ENCODE measurements around the gene MALAT1. TPM values are rescaled to one million over a fixed set of nuclear protein-coding genes. Genes with fewer than 3 reads are reported as not detected.
A peak's percentile ranks its signal among the peaks of the same experiment; 100 is the strongest.
"Not testable (repeated sequence)": the region's sequence is repeated elsewhere in the genome, so short reads cannot be mapped to it uniquely, and the experiment has no call there.

The MALAT1 gene
- 972 TPM for polyA plus RNA-seq (2013, experiment 1 of 2)
- polyA plus RNA-seq (2013, experiment 2 of 2) = 756 TPM

- Histone ChIP-seq H3K14ac (ENCODE audit: low read length in 2 of 2) (peak within 1 kb of the TSS in 1 of 2 experiments; percentile 93), H2BK120ac (ENCODE audit: low read depth, low read length) (peak within 1 kb of the TSS; percentile 82), H2BK12ac (ENCODE audit: low read length in 2 of 2) (peak within 1 kb of the TSS; percentile 42 to 93), H4K8ac (ENCODE audit: low read length) (peak within 1 kb of the TSS; percentile 59), H3K4me2 (ENCODE audit: low read length, poor library complexity, severe bottlenecking) (peak within 1 kb of the TSS; percentile 73), H3K9me3 (ENCODE audit: control insufficient read depth, low read length) (no peaks in the 10 kb centered on the region), H3K79me1 (replicated peaks; ENCODE audit: low read length, poor library complexity, severe bottlenecking) (no peaks in the 10 kb centered on the region), H3K27ac (ENCODE audit: low read length, poor library complexity, severe bottlenecking) (peak within 1 kb of the TSS; percentile 97), H3K9ac (ENCODE audit: low read length) (peak within 1 kb of the TSS; percentile 98), H3K4ac (ENCODE audit: low read depth in 1 of 2, low read length in 2 of 2) (peak within 1 kb of the TSS; percentile 91 to 99), H3K4me1 (ENCODE audit: control insufficient read depth, insufficient read depth, low read depth, low read length) (peaks cover 11% of the 10 kb centered on the region), H2AK5ac (ENCODE audit: low read length, severe bottlenecking) (peak within 1 kb of the TSS; percentile 76), H3K36me3 (ENCODE audit: control insufficient read depth in 1 of 2, insufficient read depth in 2 of 2, low read depth in 1 of 2, low read length in 2 of 2) (peaks cover 4 to 47% of the 10 kb centered on the region in 2 experiments), H2BK5ac (ENCODE audit: low read depth, low read length, poor library complexity, severe bottlenecking) (peak within 1 kb of the TSS; percentile 83), H3K4me3 (ENCODE audit: insufficient read depth in 1 of 2, low read depth in 1 of 2, low read length in 2 of 2) (peak within 1 kb of the TSS; percentile 41 to 90), H4K91ac (ENCODE audit: low read length) (peak within 1 kb of the TSS; percentile 96), H2AFZ (ENCODE audit: low read depth, low read length) (no peak within 1 kb of the TSS), H2BK15ac (ENCODE audit: low read depth, poor library complexity, severe bottlenecking) (peak within 1 kb of the TSS; percentile 91), H3K27me3 (ENCODE audit: control insufficient read depth in 1 of 2, insufficient read depth in 1 of 2, low read length in 2 of 2) (no peaks in the 10 kb centered on the region), H3K18ac (ENCODE audit: low read depth in 1 of 2, low read length in 2 of 2) (peak within 1 kb of the TSS; percentile 86 to 98), H3K23ac (ENCODE audit: low read length in 2 of 2) (peak within 1 kb of the TSS; percentile 21 to 90)
- 2% methylated on average over 19 of the region's 24 CpGs for WGBS
- DNase-seq = peak; percentile 97
Observed at GRCh38 chr11:65498977-65499712, at the start of gene MALAT1. TSS of gene MALAT1 (plus strand) at chr11:65499045.

DNA sequence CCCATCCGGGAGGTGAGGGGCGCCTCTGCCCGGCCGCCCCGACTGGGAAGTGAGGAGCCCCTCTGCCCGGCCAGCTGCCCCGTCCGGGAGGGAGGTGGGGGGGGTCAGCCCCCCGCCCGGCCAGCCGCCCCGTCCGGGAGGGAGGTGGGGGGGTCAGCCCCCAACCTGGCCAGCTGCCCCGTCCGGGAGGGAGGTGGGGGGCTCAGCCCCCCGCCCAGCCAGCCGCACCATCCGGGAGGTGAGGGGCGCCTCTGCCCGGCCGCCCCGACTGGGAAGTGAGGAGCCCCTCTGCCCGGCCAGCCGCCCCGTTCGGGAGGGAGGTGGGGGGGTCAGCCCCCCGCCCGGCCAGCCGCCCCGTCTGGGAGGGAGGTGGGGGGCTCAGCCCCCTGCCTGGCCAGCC, 47.5 kb upstream of the MALAT1 start:
- H2BK120ac ChIP-seq (ENCODE audit: low read depth, low read length); H4K91ac ChIP-seq (ENCODE audit: low read length); H3K79me1 ChIP-seq (replicated peaks; ENCODE audit: low read length, poor library complexity, severe bottlenecking); H3K4me3 ChIP-seq (ENCODE audit: insufficient read depth in 1 of 2, low read depth in 1 of 2, low read length in 2 of 2); H3K4ac ChIP-seq (ENCODE audit: low read depth in 1 of 2, low read length in 2 of 2); H3K4me2 ChIP-seq (ENCODE audit: low read length, poor library complexity, severe bottlenecking); H3K9me3 ChIP-seq (ENCODE audit: control insufficient read depth, low read length); H2BK12ac ChIP-seq (ENCODE audit: low read length in 2 of 2); H2BK15ac ChIP-seq (ENCODE audit: low read depth, poor library complexity, severe bottlenecking); H2AFZ ChIP-seq (ENCODE audit: low read depth, low read length); H2AK5ac ChIP-seq (ENCODE audit: low read length, severe bottlenecking); DNase-seq; H2BK5ac ChIP-seq (ENCODE audit: low read depth, low read length, poor library complexity, severe bottlenecking); H3K18ac ChIP-seq (ENCODE audit: low read depth in 1 of 2, low read length in 2 of 2); H3K9ac ChIP-seq (ENCODE audit: low read length); H3K27ac ChIP-seq (ENCODE audit: low read length, poor library complexity, severe bottlenecking); H3K23ac ChIP-seq (ENCODE audit: low read length in 2 of 2); H3K27me3 ChIP-seq (ENCODE audit: control insufficient read depth in 1 of 2, insufficient read depth in 1 of 2, low read length in 2 of 2); H3K14ac ChIP-seq (ENCODE audit: low read length in 2 of 2); H4K8ac ChIP-seq (ENCODE audit: low read length): not testable (repeated sequence)
- Histone ChIP-seq H3K4me1 (ENCODE audit: control insufficient read depth, insufficient read depth, low read depth, low read length) (peaks cover 39% of the 10 kb centered on the region), H3K36me3 (ENCODE audit: control insufficient read depth in 1 of 2, insufficient read depth in 2 of 2, low read depth in 1 of 2, low read length in 2 of 2) (peaks cover 10 to 16% of the 10 kb centered on the region in 2 experiments)
- WGBS = 100% methylated on average over 4 of the region's 30 CpGs

- H2BK5ac ChIP-seq (ENCODE audit: low read depth, low read length, poor library complexity, severe bottlenecking); H2BK15ac ChIP-seq (ENCODE audit: low read depth, poor library complexity, severe bottlenecking); H3K36me3 ChIP-seq (ENCODE audit: control insufficient read depth in 1 of 2, insufficient read depth in 2 of 2, low read depth in 1 of 2, low read length in 2 of 2); H3K27me3 ChIP-seq (ENCODE audit: control insufficient read depth in 1 of 2, insufficient read depth in 1 of 2, low read length in 2 of 2); H4K91ac ChIP-seq (ENCODE audit: low read length); H2BK120ac ChIP-seq (ENCODE audit: low read depth, low read length); H2AK5ac ChIP-seq (ENCODE audit: low read length, severe bottlenecking); H3K27ac ChIP-seq (ENCODE audit: low read length, poor library complexity, severe bottlenecking); H2AFZ ChIP-seq (ENCODE audit: low read depth, low read length); H3K18ac ChIP-seq (ENCODE audit: low read depth in 1 of 2, low read length in 2 of 2); H3K9me3 ChIP-seq (ENCODE audit: control insufficient read depth, low read length); H3K4ac ChIP-seq (ENCODE audit: low read depth in 1 of 2, low read length in 2 of 2); H3K23ac ChIP-seq (ENCODE audit: low read length in 2 of 2); DNase-seq; H3K79me1 ChIP-seq (replicated peaks; ENCODE audit: low read length, poor library complexity, severe bottlenecking); H4K8ac ChIP-seq (ENCODE audit: low read length); H2BK12ac ChIP-seq (ENCODE audit: low read length in 2 of 2); H3K14ac ChIP-seq (ENCODE audit: low read length in 2 of 2); H3K4me2 ChIP-seq (ENCODE audit: low read length, poor library complexity, severe bottlenecking): not testable (repeated sequence)
- H3K9ac ChIP-seq (ENCODE audit: low read length) = peak overlapping the region; percentile 94
- WGBS = 87% methylated on average over 1 of the region's 3 CpGs
- H3K4me3 ChIP-seq (ENCODE audit: insufficient read depth in 1 of 2, low read depth in 1 of 2, low read length in 2 of 2) = peak overlapping the region in 1 of 2 experiments; percentile 59
- peaks cover 31% of the 10 kb centered on the region for H3K4me1 ChIP-seq (ENCODE audit: control insufficient read depth, insufficient read depth, low read depth, low read length)
Observed at GRCh38 chr11:65452259-65452658, 46.6 kb upstream of the MALAT1 start.

DNA sequence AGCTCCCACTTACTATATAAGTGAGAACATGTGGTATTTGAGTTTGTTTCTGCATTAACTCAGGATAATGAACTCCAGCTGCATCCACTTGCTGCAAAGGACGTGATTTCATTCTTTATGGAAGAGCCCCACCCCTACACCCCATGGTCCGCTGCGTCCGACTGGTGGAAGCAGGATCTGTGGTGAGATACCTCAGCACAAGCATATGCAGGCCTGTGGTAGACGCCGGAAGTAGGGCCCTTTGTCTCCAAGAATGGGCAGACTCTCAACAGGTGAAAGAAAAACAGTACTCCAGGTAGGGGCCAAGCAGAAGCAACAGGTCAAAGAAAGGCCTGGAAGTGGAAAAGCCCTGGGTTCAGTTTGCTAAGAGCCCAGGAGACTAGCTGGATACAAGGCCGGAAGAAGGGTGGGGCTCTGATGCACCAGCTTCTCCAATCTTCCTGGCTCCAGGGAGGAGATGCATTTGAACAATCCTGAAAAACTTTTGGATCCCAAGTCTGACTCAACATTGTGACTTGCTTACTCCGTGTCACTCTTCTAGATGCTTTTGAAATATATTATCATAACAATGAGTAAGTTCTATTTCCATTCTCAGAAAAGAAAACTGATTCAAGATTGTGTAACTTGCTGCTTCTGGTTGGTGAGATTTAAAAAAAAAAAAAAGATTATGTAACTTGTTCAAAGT, 45.9 kb upstream of the MALAT1 start:
- H2AK5ac ChIP-seq (ENCODE audit: low read length, severe bottlenecking) = peak overlapping the region; percentile 59
- H4K8ac ChIP-seq (ENCODE audit: low read length) = no peak overlapping the region
- H3K23ac ChIP-seq (ENCODE audit: low read length in 2 of 2) = no peak overlapping the region
- no peak overlapping the region for H3K14ac ChIP-seq (ENCODE audit: low read length in 2 of 2)
- peak overlapping the region; percentile 34 for H2BK120ac ChIP-seq (ENCODE audit: low read depth, low read length)
- peaks cover 3% of the 10 kb centered on the region for H3K79me1 ChIP-seq (replicated peaks; ENCODE audit: low read length, poor library complexity, severe bottlenecking)
- peak overlapping the region in 1 of 2 experiments; percentile 59 for H3K4me3 ChIP-seq (ENCODE audit: insufficient read depth in 1 of 2, low read depth in 1 of 2, low read length in 2 of 2)
- H2BK5ac ChIP-seq (ENCODE audit: low read depth, low read length, poor library complexity, severe bottlenecking) = no peak overlapping the region
- H2BK15ac ChIP-seq (ENCODE audit: low read depth, poor library complexity, severe bottlenecking) = no peak overlapping the region
- peak; percentile 81 for DNase-seq
- H3K4ac ChIP-seq (ENCODE audit: low read depth in 1 of 2, low read length in 2 of 2) = no peak overlapping the region
- H3K4me1 ChIP-seq (ENCODE audit: control insufficient read depth, insufficient read depth, low read depth, low read length) = peaks cover 31% of the 10 kb centered on the region
- H3K18ac ChIP-seq (ENCODE audit: low read depth in 1 of 2, low read length in 2 of 2) = no peak overlapping the region
- WGBS = 70% methylated on average over 7 of the region's 8 CpGs
- H3K36me3 ChIP-seq (ENCODE audit: control insufficient read depth in 1 of 2, insufficient read depth in 2 of 2, low read depth in 1 of 2, low read length in 2 of 2) = peaks cover 6 to 7% of the 10 kb centered on the region in 2 experiments
- no peak overlapping the region for H4K91ac ChIP-seq (ENCODE audit: low read length)
- H3K9me3 ChIP-seq (ENCODE audit: control insufficient read depth, low read length) = no peaks in the 10 kb centered on the region
- H3K4me2 ChIP-seq (ENCODE audit: low read length, poor library complexity, severe bottlenecking) = no peak overlapping the region
- peak overlapping the region in 1 of 2 experiments; percentile 6 for H2BK12ac ChIP-seq (ENCODE audit: low read length in 2 of 2)
- H2AFZ ChIP-seq (ENCODE audit: low read depth, low read length) = no peak overlapping the region
- peak overlapping the region; percentile 62 for H3K27ac ChIP-seq (ENCODE audit: low read length, poor library complexity, severe bottlenecking)
- no peaks in the 10 kb centered on the region for H3K27me3 ChIP-seq (ENCODE audit: control insufficient read depth in 1 of 2, insufficient read depth in 1 of 2, low read length in 2 of 2)
- H3K9ac ChIP-seq (ENCODE audit: low read length) = peak overlapping the region; percentile 94

Data from mesenchymal stem cell (in vitro differentiated cells and primary cell).